Renal cortex interstitium (tissue), 11 donors: ENCODE results near the gene GRIN2A. TPM values are rescaled to one million over a fixed set of nuclear protein-coding genes. Genes with fewer than 3 reads are reported as not detected.
A peak's percentile ranks its signal among the peaks of the same experiment; 100 is the strongest.

ENCODE experiments used
- DNase-seq, 11 donors: peaks; one replicate each; pipeline ENCODE4 v3.0.0-alpha.2; 2013; ENCODE audit warnings: low read depth in 9 of 11, low spot score in 4 of 11; ENCODE audit errors: extremely low read depth in 1 of 11
- polyA plus RNA-seq, 3 donors: library from polyadenylated mRNA; unstranded; fragments of 120-200 nt; gene quantifications; one replicate each; pipeline ENCODE4 v1.2.1, GENCODE V29; 2013; ENCODE audit not compliant: insufficient read length in 3 of 3

Gene GRIN2A
- polyA plus RNA-seq, 3 donors: 5.8 to 6.6 (median 6.5) TPM

- DNase-seq: no peak
Measured at GRCh38 chr16:10151718-10152117, 30.5 kb downstream of the GRIN2A start.

- DNase-seq: no peak
Measured at GRCh38 chr16:10150906-10151305, 31.3 kb downstream of the GRIN2A start.

GRCh38 chr16:10145542-10146035 lies 36.6 kb downstream of the GRIN2A start:
- DNase-seq: no peak

- DNase-seq: peak in 6 of 11 donors; percentile 9 to 48 (median 16)
Measured at GRCh38 chr16:10141671-10142070, 40.6 kb downstream of the GRIN2A start.

GRCh38 chr16:10138881-10139280 lies 43.3 kb downstream of the GRIN2A start:
- no peak for DNase-seq

- DNase-seq: no peak
Measured at GRCh38 chr16:10137341-10137740, 44.9 kb downstream of the GRIN2A start.

- no peak for DNase-seq
Measured at GRCh38 chr16:10136916-10137315, 45.3 kb downstream of the GRIN2A start.

- no peak for DNase-seq
Measured at GRCh38 chr16:10130538-10130937, 51.7 kb downstream of the GRIN2A start.

- no peak for DNase-seq
Measured at GRCh38 chr16:10128397-10129258, 53.6 kb downstream of the GRIN2A start.

- DNase-seq: no peak
Measured at GRCh38 chr16:10126686-10127085, 55.5 kb downstream of the GRIN2A start.

GRCh38 chr16:10123141-10123540 lies 59.1 kb downstream of the GRIN2A start:
- DNase-seq: no peak

- DNase-seq: peak in 1 of 11 donors; percentile 4
Measured at GRCh38 chr16:10122546-10122945, 59.7 kb downstream of the GRIN2A start.

GRCh38 chr16:10121897-10122425 lies 60.3 kb downstream of the GRIN2A start:
- no peak for DNase-seq

- no peak for DNase-seq
Measured at GRCh38 chr16:10121491-10121890, 60.7 kb downstream of the GRIN2A start.

- DNase-seq: no peak
Measured at GRCh38 chr16:10120953-10121352, 61.3 kb downstream of the GRIN2A start.

- no peak for DNase-seq
Measured at GRCh38 chr16:10114409-10114808, 67.8 kb downstream of the GRIN2A start.

GRCh38 chr16:10113248-10113647 lies 69.0 kb downstream of the GRIN2A start:
- no peak for DNase-seq

- DNase-seq: no peak
Measured at GRCh38 chr16:10112021-10112420, 70.2 kb downstream of the GRIN2A start.

- DNase-seq: no peak
Measured at GRCh38 chr16:10111156-10111761, 71.0 kb downstream of the GRIN2A start.

- no peak for DNase-seq
Measured at GRCh38 chr16:10110552-10110951, 71.7 kb downstream of the GRIN2A start.
